ENCODE results near the gene IP6K3.

Gene IP6K3

GRCh38 chr6:33751771-33752645, 5.3 kb upstream of the IP6K3 start:
- peaks cover 2% of the 10 kb centered on the region for H3K27me3 ChIP-seq (replicated peaks; ENCODE audit: control insufficient read depth, insufficient read depth, low read length)
- no peak overlapping the region for H3K4me3 ChIP-seq (replicated peaks; ENCODE audit: low read depth, low read length)
- TF ChIP-seq CTCF (IDR thresholded peaks at IDR 0.05; ENCODE audit: insufficient read depth, low read length, poor library complexity, severe bottlenecking) = no peak
- DNase-seq (ENCODE audit: extremely low read depth, insufficient read length) = no peak
- no peaks in the 10 kb centered on the region for H3K36me3 ChIP-seq (ENCODE audit: control insufficient read depth, insufficient read depth, low read length)

GRCh38 chr6:33750244-33750991, 3.7 kb upstream of the IP6K3 start:
- H3K36me3 ChIP-seq (ENCODE audit: control insufficient read depth, insufficient read depth, low read length) = no peaks in the 10 kb centered on the region
- no peak overlapping the region for H3K4me3 ChIP-seq (replicated peaks; ENCODE audit: low read depth, low read length)
- no peaks in the 10 kb centered on the region; the same call in 1 of the 2 replicates for H3K27me3 ChIP-seq (replicated peaks; ENCODE audit: control insufficient read depth, insufficient read depth, low read length)
- no peak for TF ChIP-seq CTCF (IDR thresholded peaks at IDR 0.05; ENCODE audit: insufficient read depth, low read length, poor library complexity, severe bottlenecking)
- no peak for DNase-seq (ENCODE audit: extremely low read depth, insufficient read length)

GRCh38 chr6:33749401-33749800, 2.7 kb upstream of the IP6K3 start:
- Histone ChIP-seq H3K36me3 (ENCODE audit: control insufficient read depth, insufficient read depth, low read length) (no peaks in the 10 kb centered on the region), H3K4me3 (replicated peaks; ENCODE audit: low read depth, low read length) (no peak overlapping the region), H3K27me3 (replicated peaks; ENCODE audit: control insufficient read depth, insufficient read depth, low read length) (no peaks in the 10 kb centered on the region; the same call in 1 of the 2 replicates)
- no peak for TF ChIP-seq CTCF (IDR thresholded peaks at IDR 0.05; ENCODE audit: insufficient read depth, low read length, poor library complexity, severe bottlenecking)
- DNase-seq (ENCODE audit: extremely low read depth, insufficient read length) = no peak

GRCh38 chr6:33748841-33749240, 2.1 kb upstream of the IP6K3 start:
- DNase-seq (ENCODE audit: extremely low read depth, insufficient read length) = no peak
- no peaks in the 10 kb centered on the region for H3K36me3 ChIP-seq (ENCODE audit: control insufficient read depth, insufficient read depth, low read length)
- no peak for TF ChIP-seq CTCF (IDR thresholded peaks at IDR 0.05; ENCODE audit: insufficient read depth, low read length, poor library complexity, severe bottlenecking)
- no peak overlapping the region for H3K4me3 ChIP-seq (replicated peaks; ENCODE audit: low read depth, low read length)
- no peaks in the 10 kb centered on the region; the same call in 1 of the 2 replicates for H3K27me3 ChIP-seq (replicated peaks; ENCODE audit: control insufficient read depth, insufficient read depth, low read length)

- no peaks in the 10 kb centered on the region; the same call in 1 of the 2 replicates for H3K27me3 ChIP-seq (replicated peaks; ENCODE audit: control insufficient read depth, insufficient read depth, low read length)
- TF ChIP-seq CTCF (IDR thresholded peaks at IDR 0.05; ENCODE audit: insufficient read depth, low read length, poor library complexity, severe bottlenecking) = no peak
- DNase-seq (ENCODE audit: extremely low read depth, insufficient read length) = no peak
- H3K4me3 ChIP-seq (replicated peaks; ENCODE audit: low read depth, low read length) = no peak overlapping the region
- H3K36me3 ChIP-seq (ENCODE audit: control insufficient read depth, insufficient read depth, low read length) = no peaks in the 10 kb centered on the region
Observed at GRCh38 chr6:33747823-33748222, 1.1 kb upstream of the IP6K3 start.

Measured in GM06990 (cell line).